H1 (cell line): Measurements from ENCODE around the gene C22orf39. TPM values are rescaled to one million over a fixed set of nuclear protein-coding genes. Genes with fewer than 3 reads are reported as not detected.

ENCODE experiments used
- CHD7 ChIP-seq: fragments of 300-600 bp; sonication (generic); IDR thresholded peaks from 2 replicates; pipeline ENCODE4 v1.7.1; 2012; ENCODE audit warnings: low read length, moderate library complexity, mild to moderate bottlenecking, inconsistent platforms; ENCODE audit not compliant: insufficient replicate concordance
- RFX5 ChIP-seq: IDR thresholded peaks from 2 replicates; pipeline ENCODE4 v1.6.1; 2011; ENCODE audit warnings: low read depth, low read length, improper control_type of control experiment, borderline replicate concordance
- SIRT6 ChIP-seq: IDR thresholded peaks from one replicate; pipeline ENCODE4 v1.7.1; 2012; ENCODE audit warnings: low read length, inconsistent platforms
- TAF1 ChIP-seq: IDR thresholded peaks from 2 replicates; pipeline ENCODE4 v1.6.1; 2011; ENCODE audit warnings: mild to moderate bottlenecking, low read depth, low read length
- TBP ChIP-seq: IDR thresholded peaks from 2 replicates; pipeline ENCODE4 v1.6.1; 2011; ENCODE audit warnings: low read depth, low read length, improper control_type of control experiment
- polyA plus RNA-seq, 7 experiments: library from polyadenylated mRNA; depleted of rRNA in 3 of 7; stranded (reverse) in 5 of 7; unstranded in 2 of 7; fragments of >200 nt in 5 of 7; fragments of 200-250 nt in 2 of 7; gene quantifications; 1 replicate in 5 of 7; 2 replicates in 1 of 7; 4 replicates in 1 of 7; pipeline versions ENCODE4 v1.2.1 to v1.2.3, GENCODE V29; 2011 to 2013; ENCODE audit warnings: missing spikeins in 2 of 7, mixed read lengths in 2 of 7
- total RNA-seq: library from RNA; stranded (reverse); fragmentation: NEBNext Ultra II Directional; extraction: Animal tissue kit (Norgen Biotek cat#: 25700); gene quantifications from 2 replicates; pipeline ENCODE4 v1.2.1, GENCODE V29; 2021

Gene C22orf39
- total and polyA plus RNA-seq, 2 of the 8 experiments (the other 6 are each of a cell fraction or from before 2014, with no cell fraction given), result 22.7 to 27.7 TPM

DNA sequence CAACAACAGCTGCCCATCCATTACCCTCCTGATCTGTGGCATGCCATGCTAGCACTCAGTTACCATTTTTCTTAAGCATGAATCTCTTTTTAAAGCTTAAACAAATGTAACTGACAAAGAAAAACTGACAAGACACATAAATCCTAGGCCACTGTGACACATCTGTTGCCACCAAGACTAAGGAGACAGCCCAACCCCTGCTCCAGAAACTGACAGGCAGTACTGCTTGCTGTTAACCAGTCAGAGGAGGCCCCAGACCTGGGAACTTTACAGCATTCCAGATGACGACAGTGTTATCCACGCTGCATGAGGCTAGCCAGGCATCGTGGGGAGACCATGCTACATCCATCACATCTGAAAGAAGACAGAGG lies 49.8 kb downstream of the C22orf39 start (continued):
- TF ChIP-seq CHD7, result no peak
- no peak for TF ChIP-seq RFX5
- TF ChIP-seq TBP, result no peak
- no peak for TF ChIP-seq TAF1
- no peak for TF ChIP-seq SIRT6
